Measurements from ENCODE around the gene CORO6. TPM values are rescaled to one million over a fixed set of nuclear protein-coding genes. Genes with fewer than 3 reads are reported as not detected.
"Not testable (repeated sequence)": the region's sequence is repeated elsewhere in the genome, so short reads cannot be mapped to it uniquely, and the experiment has no call there.

The CORO6 gene
- total and polyA plus RNA-seq, 2 experiments from 2014 or later: 3.7 to 6.5 TPM

- no peak for TF ChIP-seq EZH2phosphoT487 (IDR thresholded peaks at IDR 0.05; ENCODE audit: insufficient read depth, low read depth)
- no peak for TF ChIP-seq EZH2 (IDR thresholded peaks at IDR 0.05; ENCODE audit: insufficient read depth, poor library complexity, severe bottlenecking)
- Histone ChIP-seq H3K4me2 (ENCODE audit: unreplicated experiment) (no peak overlapping the region), H4K20me1 (ENCODE audit: insufficient read depth) (no peaks in the 10 kb centered on the region), H3K9me2 (ENCODE audit: insufficient read depth) (no peaks in the 10 kb centered on the region), H3K27ac (no peak overlapping the region), H3F3A (ENCODE audit: insufficient read depth) (no peaks in the 10 kb centered on the region), H3K27me3 (replicated peaks; ENCODE audit: insufficient read depth) (no peaks in the 10 kb centered on the region), H3K4me3 (no peak overlapping the region), H3K9ac (no peak overlapping the region), H3K9me3 (ENCODE audit: low read depth) (no peaks in the 10 kb centered on the region), H3K79me2 (ENCODE audit: insufficient read depth) (no peaks in the 10 kb centered on the region), H2AFZ (no peak overlapping the region), H3K36me3 (ENCODE audit: low read depth) (no peaks in the 10 kb centered on the region), H3K4me1 (ENCODE audit: insufficient read depth) (peaks cover 14% of the 10 kb centered on the region; the same call in 1 of the 2 replicates)
- in situ Hi-C loops (cut with MboI): no loop called here
- WGBS, 2 experiments (ENCODE audit: low coverage in 1 of 2, low lambda C conversion rate in 2 of 2, missing lambda C conversion rate in 2 of 2): 98% methylated on average over 2 of the region's 2 CpGs
- no peak for DNase-seq
Observed at GRCh38 chr17:29659155-29659554, 36.4 kb upstream of the CORO6 start.

DNA sequence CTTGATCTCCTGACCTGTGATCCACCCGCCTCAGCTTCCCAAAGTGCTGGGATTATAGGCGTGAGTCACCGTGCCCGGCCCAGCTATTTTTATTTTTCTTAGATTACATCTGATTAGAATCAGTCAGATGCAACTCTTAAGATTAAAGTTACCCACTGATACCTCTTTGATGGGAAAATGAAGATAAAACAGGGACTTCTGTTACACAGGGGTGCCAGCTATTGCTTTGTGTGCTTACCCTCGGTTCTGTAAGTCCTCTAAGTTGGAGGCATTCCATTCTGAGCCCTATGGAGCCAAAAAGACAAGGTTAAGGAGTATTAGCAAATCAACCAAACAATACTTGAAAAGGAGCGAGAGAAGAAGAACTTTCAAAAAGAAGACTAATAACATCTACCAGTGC lies 32.6 kb upstream of the CORO6 start:
- 95 to 97% methylated on average over 6 of the region's 6 CpGs for WGBS, 2 experiments (ENCODE audit: low coverage in 1 of 2, low lambda C conversion rate in 2 of 2, missing lambda C conversion rate in 2 of 2)
- no peaks in the 10 kb centered on the region for H4K20me1 ChIP-seq (ENCODE audit: insufficient read depth)
- no peak for DNase-seq
- no peak overlapping the region for H3K9ac ChIP-seq
- no peaks in the 10 kb centered on the region for H3K9me2 ChIP-seq (ENCODE audit: insufficient read depth)
- H3F3A ChIP-seq (ENCODE audit: insufficient read depth): no peaks in the 10 kb centered on the region
- 0 out of 2 replicates have a peak, but pooled peaks cover 5% of the 10 kb centered on the region for H3K36me3 ChIP-seq (ENCODE audit: low read depth)
- H2AFZ ChIP-seq: no peak overlapping the region
- no peaks in the 10 kb centered on the region for H3K9me3 ChIP-seq (ENCODE audit: low read depth)
- TF ChIP-seq EZH2 (IDR thresholded peaks at IDR 0.05; ENCODE audit: insufficient read depth, poor library complexity, severe bottlenecking) (no peak), EZH2phosphoT487 (IDR thresholded peaks at IDR 0.05; ENCODE audit: insufficient read depth, low read depth) (no peak)
- no peak overlapping the region for H3K4me3 ChIP-seq
- H3K4me1 ChIP-seq (ENCODE audit: insufficient read depth): 0 out of 2 replicates have a peak, but pooled peaks cover 6% of the 10 kb centered on the region
- H3K27ac ChIP-seq: no peak overlapping the region
- no peak overlapping the region for H3K4me2 ChIP-seq (ENCODE audit: unreplicated experiment)
- in situ Hi-C loops (cut with MboI): no loop called here
- H3K27me3 ChIP-seq (replicated peaks; ENCODE audit: insufficient read depth): no peaks in the 10 kb centered on the region
- no peaks in the 10 kb centered on the region for H3K79me2 ChIP-seq (ENCODE audit: insufficient read depth)

GRCh38 chr17:29653995-29654714 lies 31.4 kb upstream of the CORO6 start:
- in situ Hi-C loops (cut with MboI): no loop called here
- no peaks in the 10 kb centered on the region for H3K79me2 ChIP-seq (ENCODE audit: insufficient read depth)

DNA sequence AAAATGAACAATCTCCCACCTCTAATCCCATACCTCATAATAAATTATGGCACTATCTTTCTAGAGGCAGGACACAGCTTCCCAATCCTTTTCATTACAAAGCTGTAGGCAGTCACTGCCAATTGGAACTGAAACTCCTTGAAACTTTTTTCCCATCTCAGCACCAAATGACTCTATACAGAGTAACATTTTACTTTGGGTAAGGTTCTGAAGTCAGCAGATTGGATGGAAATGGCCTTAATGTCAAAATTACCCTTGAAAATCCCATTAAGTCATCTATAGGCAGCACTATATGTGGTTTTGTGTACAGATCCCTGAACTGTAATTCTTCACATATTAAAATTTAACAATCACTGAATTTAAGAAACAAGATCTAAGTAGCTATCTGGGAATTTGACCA lies 30.3 kb upstream of the CORO6 start:
- no peak for TF ChIP-seq EZH2phosphoT487 (IDR thresholded peaks at IDR 0.05; ENCODE audit: insufficient read depth, low read depth)
- Histone ChIP-seq H3K79me2 (ENCODE audit: insufficient read depth) (no peaks in the 10 kb centered on the region), H3K27me3 (replicated peaks; ENCODE audit: insufficient read depth) (no peaks in the 10 kb centered on the region), H3K9ac (no peak overlapping the region), H3K9me2 (ENCODE audit: insufficient read depth) (no peaks in the 10 kb centered on the region), H3K4me3 (no peak overlapping the region), H3K4me2 (ENCODE audit: unreplicated experiment) (no peak overlapping the region), H3K36me3 (ENCODE audit: low read depth) (0 out of 2 replicates have a peak, but pooled peaks cover 5% of the 10 kb centered on the region), H2AFZ (no peak overlapping the region), H3K4me1 (ENCODE audit: insufficient read depth) (0 out of 2 replicates have a peak, but pooled peaks cover 6% of the 10 kb centered on the region), H3K27ac (no peak overlapping the region), H3K9me3 (ENCODE audit: low read depth) (no peaks in the 10 kb centered on the region), H4K20me1 (ENCODE audit: insufficient read depth) (no peaks in the 10 kb centered on the region), H3F3A (ENCODE audit: insufficient read depth) (no peaks in the 10 kb centered on the region)
- in situ Hi-C loops (cut with MboI): no loop called here
- no peak for DNase-seq

More at GRCh38 chr17:29653995-29654714, 31.4 kb upstream of the CORO6 start:
- Histone ChIP-seq H3K4me1 (ENCODE audit: insufficient read depth) (0 out of 2 replicates have a peak, but pooled peaks cover 6% of the 10 kb centered on the region), H3F3A (ENCODE audit: insufficient read depth) (no peaks in the 10 kb centered on the region), H3K4me2 (ENCODE audit: unreplicated experiment) (no peak overlapping the region), H3K9me2 (ENCODE audit: insufficient read depth) (no peaks in the 10 kb centered on the region), H3K27me3 (replicated peaks; ENCODE audit: insufficient read depth) (no peaks in the 10 kb centered on the region), H3K27ac (no peak overlapping the region), H3K4me3 (no peak overlapping the region), H3K9me3 (ENCODE audit: low read depth) (no peaks in the 10 kb centered on the region), H4K20me1 (ENCODE audit: insufficient read depth) (no peaks in the 10 kb centered on the region), H2AFZ (no peak overlapping the region), H3K9ac (no peak overlapping the region), H3K36me3 (ENCODE audit: low read depth) (0 out of 2 replicates have a peak, but pooled peaks cover 5% of the 10 kb centered on the region)
- no peak for TF ChIP-seq EZH2phosphoT487 (IDR thresholded peaks at IDR 0.05; ENCODE audit: insufficient read depth, low read depth)
- TF ChIP-seq EZH2 (IDR thresholded peaks at IDR 0.05; ENCODE audit: insufficient read depth, poor library complexity, severe bottlenecking): no peak
- no peak for DNase-seq
- WGBS, 2 experiments (ENCODE audit: low coverage in 1 of 2, low lambda C conversion rate in 2 of 2, missing lambda C conversion rate in 2 of 2): 5 to 9% methylated on average over 1 of the region's 1 CpG

DNA sequence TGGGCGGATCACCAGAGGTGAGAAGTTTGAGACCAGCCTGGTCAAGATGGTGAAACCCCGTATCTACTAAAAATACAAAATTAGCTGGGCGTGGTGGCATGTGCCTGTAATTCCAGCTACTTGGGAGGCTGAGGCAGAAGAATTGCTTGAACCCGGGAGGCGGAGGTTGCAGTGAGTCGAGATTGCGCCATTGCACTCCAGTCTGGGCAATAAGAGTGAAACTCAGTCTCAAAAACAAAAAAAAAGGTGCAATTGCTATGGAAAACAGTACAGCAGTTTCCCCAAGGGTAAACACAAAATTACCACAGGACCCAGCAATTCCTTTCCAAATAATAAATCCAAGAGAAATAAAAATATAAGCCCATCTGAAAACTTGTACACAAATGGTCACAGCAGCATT lies 29.2 kb upstream of the CORO6 start:
- H3K9me2 ChIP-seq (ENCODE audit: insufficient read depth); H3K79me2 ChIP-seq (ENCODE audit: insufficient read depth); H3K4me1 ChIP-seq (ENCODE audit: insufficient read depth); DNase-seq; H3K27me3 ChIP-seq (replicated peaks; ENCODE audit: insufficient read depth); H2AFZ ChIP-seq; H3K36me3 ChIP-seq (ENCODE audit: low read depth); H3K9ac ChIP-seq; in situ Hi-C loops (cut with MboI); H3K4me3 ChIP-seq; H3K9me3 ChIP-seq (ENCODE audit: low read depth); H3F3A ChIP-seq (ENCODE audit: insufficient read depth); H4K20me1 ChIP-seq (ENCODE audit: insufficient read depth); H3K4me2 ChIP-seq (ENCODE audit: unreplicated experiment); H3K27ac ChIP-seq: not testable (repeated sequence)
- 90 to 95% methylated on average over 7 of the region's 7 CpGs for WGBS, 2 experiments (ENCODE audit: low coverage in 1 of 2, low lambda C conversion rate in 2 of 2, missing lambda C conversion rate in 2 of 2)

Measured in GM23248 (cell line).